ENCODE measurements around the gene ARHGAP23.

ARHGAP23 gene

DNA sequence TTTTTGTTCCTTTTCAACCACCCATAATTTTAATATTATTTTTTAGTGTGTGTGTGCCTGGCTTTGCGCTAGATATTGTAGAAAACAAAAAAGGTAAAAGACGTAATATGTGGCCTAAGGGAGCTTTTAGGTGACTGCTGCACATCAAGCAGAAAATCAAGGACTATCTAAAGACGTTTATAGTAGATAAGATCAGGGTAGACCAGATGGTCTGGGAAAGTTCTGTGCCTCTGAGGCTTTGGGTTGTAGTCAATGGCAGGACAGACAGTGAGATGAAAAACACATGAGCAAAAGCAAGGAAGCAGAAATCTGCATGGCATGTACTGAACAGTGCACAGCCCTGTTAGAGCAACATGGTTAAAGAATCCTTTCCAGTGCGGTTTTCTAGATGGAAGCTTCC is 26.8 kb upstream of the ARHGAP23 start:
- Histone ChIP-seq H3K4me2 (ENCODE audit: low read length) (no peak overlapping the region), H2BK15ac (replicated peaks; ENCODE audit: low read depth) (no peak overlapping the region), H3K79me1 (ENCODE audit: low read length) (no peaks in the 10 kb centered on the region), H2AK5ac (ENCODE audit: low read length) (no peak overlapping the region), H3K36me3 (ENCODE audit: control insufficient read depth, insufficient read depth, low read length) (no peaks in the 10 kb centered on the region), H3K79me2 (ENCODE audit: control insufficient read depth, insufficient read depth, low read length) (no peaks in the 10 kb centered on the region), H3K4me1 (ENCODE audit: control insufficient read depth, low read depth, low read length) (no peaks in the 10 kb centered on the region), H3K27me3 (ENCODE audit: insufficient read depth, low read length, poor library complexity) (no peaks in the 10 kb centered on the region), H2BK120ac (ENCODE audit: low read depth, low read length) (no peak overlapping the region), H3K4me3 (ENCODE audit: low read length) (no peak overlapping the region), H3K4ac (ENCODE audit: low read depth, low read length) (no peak overlapping the region), H3K23ac (ENCODE audit: low read length) (no peak overlapping the region), H4K8ac (ENCODE audit: low read depth, low read length) (no peak overlapping the region), H3K27ac (ENCODE audit: low read depth, low read length) (no peak overlapping the region), H3K56ac (ENCODE audit: low read length) (no peak overlapping the region), H2BK5ac (ENCODE audit: low read length) (no peak overlapping the region), H3K9ac (ENCODE audit: low read length) (no peak overlapping the region), H3K18ac (ENCODE audit: low read length) (no peak overlapping the region), H4K5ac (ENCODE audit: low read length) (no peak overlapping the region)
- DNase-seq, result no peak
- WGBS (ENCODE audit: extremely low coverage, insufficient coverage, low lambda C conversion rate), result no CpG with 5 or more reads among the region's 4 CpGs

DNA sequence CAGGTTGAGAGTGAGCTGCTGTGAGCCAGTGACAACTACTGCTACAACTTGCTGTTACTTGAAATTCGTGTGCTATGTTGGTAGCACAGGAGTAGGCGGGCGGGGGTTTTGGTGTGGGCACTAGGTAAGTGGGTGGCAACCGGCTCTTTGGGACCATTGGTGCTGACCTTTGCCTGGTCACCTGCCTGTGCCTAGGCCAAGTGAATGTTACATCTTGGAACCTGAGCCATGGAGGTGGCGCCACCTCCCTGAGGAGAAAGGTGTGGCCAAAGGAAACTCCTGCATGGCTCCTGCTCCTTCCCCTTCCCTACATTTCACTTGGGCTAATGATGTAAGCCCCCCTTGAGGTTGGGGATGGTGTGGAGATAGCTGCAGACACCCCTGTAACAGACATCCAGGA is 25.4 kb upstream of the ARHGAP23 start:
- Histone ChIP-seq H3K56ac (ENCODE audit: low read length) (no peak overlapping the region), H3K27ac (ENCODE audit: low read depth, low read length) (no peak overlapping the region), H3K36me3 (ENCODE audit: control insufficient read depth, insufficient read depth, low read length) (no peaks in the 10 kb centered on the region), H3K9ac (ENCODE audit: low read length) (no peak overlapping the region), H3K4me2 (ENCODE audit: low read length) (no peak overlapping the region), H3K18ac (ENCODE audit: low read length) (no peak overlapping the region), H4K8ac (ENCODE audit: low read depth, low read length) (no peak overlapping the region), H2BK120ac (ENCODE audit: low read depth, low read length) (no peak overlapping the region), H2BK15ac (replicated peaks; ENCODE audit: low read depth) (no peak overlapping the region), H3K23ac (ENCODE audit: low read length) (no peak overlapping the region), H2BK5ac (ENCODE audit: low read length) (no peak overlapping the region), H3K4me3 (ENCODE audit: low read length) (no peak overlapping the region), H3K4ac (ENCODE audit: low read depth, low read length) (no peak overlapping the region), H3K27me3 (ENCODE audit: insufficient read depth, low read length, poor library complexity) (no peaks in the 10 kb centered on the region), H4K5ac (ENCODE audit: low read length) (no peak overlapping the region), H3K79me1 (ENCODE audit: low read length) (no peaks in the 10 kb centered on the region), H3K4me1 (ENCODE audit: control insufficient read depth, low read depth, low read length) (no peaks in the 10 kb centered on the region), H3K79me2 (ENCODE audit: control insufficient read depth, insufficient read depth, low read length) (no peaks in the 10 kb centered on the region), H2AK5ac (ENCODE audit: low read length) (no peak overlapping the region)
- no peak for DNase-seq
- WGBS (ENCODE audit: extremely low coverage, insufficient coverage, low lambda C conversion rate), result no CpG with 5 or more reads among the region's 5 CpGs

DNA sequence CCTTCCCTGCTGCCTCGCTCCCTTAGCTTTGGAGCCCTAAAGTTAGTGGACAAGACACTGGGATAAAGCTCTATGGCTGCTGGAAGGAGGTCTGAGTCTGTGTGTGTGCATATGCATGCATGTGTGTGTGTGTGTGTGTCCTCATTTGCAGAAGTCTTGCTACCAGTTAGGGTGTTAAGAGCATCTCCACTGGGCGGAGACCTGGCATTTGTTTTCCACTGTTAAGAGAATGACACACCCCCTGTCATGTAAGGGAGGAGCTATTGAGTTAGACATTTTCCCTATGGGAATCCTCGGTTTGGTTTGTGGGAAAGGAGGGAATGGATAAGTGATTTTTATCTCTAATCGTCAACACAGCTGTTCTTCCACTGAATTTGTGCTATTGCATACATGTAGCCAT is 24.8 kb upstream of the ARHGAP23 start:
- H3K79me1 ChIP-seq (ENCODE audit: low read length), result no peaks in the 10 kb centered on the region
- H2BK120ac ChIP-seq (ENCODE audit: low read depth, low read length), result no peak overlapping the region
- WGBS (ENCODE audit: extremely low coverage, insufficient coverage, low lambda C conversion rate), result no CpG with 5 or more reads among the region's 4 CpGs
- no peak overlapping the region for H3K9ac ChIP-seq (ENCODE audit: low read length)
- H3K36me3 ChIP-seq (ENCODE audit: control insufficient read depth, insufficient read depth, low read length), result no peaks in the 10 kb centered on the region
- no peak overlapping the region for H3K4me3 ChIP-seq (ENCODE audit: low read length)
- H2AK5ac ChIP-seq (ENCODE audit: low read length), result no peak overlapping the region
- H3K18ac ChIP-seq (ENCODE audit: low read length), result no peak overlapping the region
- H3K4me1 ChIP-seq (ENCODE audit: control insufficient read depth, low read depth, low read length), result no peaks in the 10 kb centered on the region
- no peak overlapping the region for H3K4me2 ChIP-seq (ENCODE audit: low read length)
- DNase-seq, result peak; percentile 67
- no peak overlapping the region for H3K23ac ChIP-seq (ENCODE audit: low read length)
- no peak overlapping the region for H4K5ac ChIP-seq (ENCODE audit: low read length)
- H3K27ac ChIP-seq (ENCODE audit: low read depth, low read length), result no peak overlapping the region
- no peaks in the 10 kb centered on the region for H3K79me2 ChIP-seq (ENCODE audit: control insufficient read depth, insufficient read depth, low read length)
- H4K8ac ChIP-seq (ENCODE audit: low read depth, low read length), result no peak overlapping the region
- no peaks in the 10 kb centered on the region for H3K27me3 ChIP-seq (ENCODE audit: insufficient read depth, low read length, poor library complexity)
- H2BK5ac ChIP-seq (ENCODE audit: low read length), result no peak overlapping the region
- no peak overlapping the region for H3K4ac ChIP-seq (ENCODE audit: low read depth, low read length)
- no peak overlapping the region for H2BK15ac ChIP-seq (replicated peaks; ENCODE audit: low read depth)
- H3K56ac ChIP-seq (ENCODE audit: low read length), result no peak overlapping the region

DNA sequence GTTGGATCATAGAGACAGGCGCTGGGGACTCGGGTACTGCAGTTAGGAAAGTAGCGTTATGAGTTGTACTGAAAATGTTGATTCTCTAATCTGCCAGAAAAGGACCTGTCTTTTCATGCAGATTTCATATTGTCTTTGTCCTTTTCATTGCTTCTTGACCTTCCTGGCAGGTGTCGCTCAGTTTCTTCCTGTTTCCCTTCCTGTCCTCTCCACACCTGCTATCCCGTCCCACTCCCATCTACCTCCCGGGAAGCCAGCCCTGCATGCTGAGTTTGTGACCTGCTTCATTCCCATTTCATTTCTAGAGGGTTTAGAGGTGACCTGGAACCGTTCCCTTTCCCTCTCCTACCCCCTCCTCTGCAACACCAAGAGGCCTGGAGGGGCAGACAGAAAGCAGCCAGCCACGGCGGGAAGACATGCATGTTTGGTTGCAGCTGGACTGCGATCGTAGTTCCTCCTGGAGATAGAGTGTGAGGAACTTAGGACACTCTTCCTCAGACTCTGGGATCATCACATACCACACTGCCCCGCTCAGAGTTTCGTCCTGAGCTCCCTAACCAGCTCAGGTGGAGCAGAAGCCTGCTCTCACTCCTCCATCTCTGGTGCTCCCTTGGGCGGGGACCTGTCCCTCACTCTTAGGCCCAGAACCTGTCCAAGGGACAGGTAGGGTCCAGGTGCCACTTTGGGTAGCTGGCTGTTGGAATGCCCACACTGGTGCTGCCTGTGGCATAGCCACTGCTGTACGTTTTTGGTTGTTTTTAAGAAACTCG is 23.9 kb upstream of the ARHGAP23 start:
- no CpG with 5 or more reads among the region's 16 CpGs for WGBS (ENCODE audit: extremely low coverage, insufficient coverage, low lambda C conversion rate)
- Histone ChIP-seq H4K5ac (ENCODE audit: low read length) (no peak overlapping the region), H3K79me1 (ENCODE audit: low read length) (no peaks in the 10 kb centered on the region), H4K8ac (ENCODE audit: low read depth, low read length) (no peak overlapping the region), H3K9ac (ENCODE audit: low read length) (no peak overlapping the region), H2BK5ac (ENCODE audit: low read length) (no peak overlapping the region), H3K4me1 (ENCODE audit: control insufficient read depth, low read depth, low read length) (no peaks in the 10 kb centered on the region), H3K27me3 (ENCODE audit: insufficient read depth, low read length, poor library complexity) (no peaks in the 10 kb centered on the region), H2AK5ac (ENCODE audit: low read length) (no peak overlapping the region), H3K79me2 (ENCODE audit: control insufficient read depth, insufficient read depth, low read length) (no peaks in the 10 kb centered on the region), H2BK120ac (ENCODE audit: low read depth, low read length) (no peak overlapping the region), H3K4me3 (ENCODE audit: low read length) (no peak overlapping the region), H3K36me3 (ENCODE audit: control insufficient read depth, insufficient read depth, low read length) (no peaks in the 10 kb centered on the region), H2BK15ac (replicated peaks; ENCODE audit: low read depth) (no peak overlapping the region), H3K27ac (ENCODE audit: low read depth, low read length) (no peak overlapping the region), H3K18ac (ENCODE audit: low read length) (no peak overlapping the region), H3K56ac (ENCODE audit: low read length) (no peak overlapping the region), H3K4me2 (ENCODE audit: low read length) (no peak overlapping the region), H3K23ac (ENCODE audit: low read length) (no peak overlapping the region), H3K4ac (ENCODE audit: low read depth, low read length) (no peak overlapping the region)
- no peak for DNase-seq

DNA sequence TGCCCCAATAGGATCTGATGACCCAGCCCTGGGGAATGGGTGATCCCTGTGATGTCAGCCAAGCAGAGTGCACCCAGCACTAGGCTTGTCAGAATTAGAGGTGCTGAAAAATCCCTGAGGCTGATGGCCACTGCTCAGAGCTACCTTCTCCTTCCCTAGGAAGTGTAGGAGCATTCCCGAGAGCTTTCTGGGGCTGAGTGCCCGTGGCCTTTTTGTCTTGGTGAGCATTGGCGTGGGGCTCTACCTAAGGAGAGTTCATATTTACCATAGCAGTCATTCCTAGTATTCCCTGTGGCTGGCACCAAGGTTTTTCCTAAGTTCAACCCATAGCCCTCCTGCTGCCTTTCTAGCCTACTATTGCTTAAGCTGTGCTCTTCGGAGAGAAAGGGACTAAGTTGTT is 22.6 kb upstream of the ARHGAP23 start:
- Histone ChIP-seq H3K79me2 (ENCODE audit: control insufficient read depth, insufficient read depth, low read length) (no peaks in the 10 kb centered on the region), H2AK5ac (ENCODE audit: low read length) (no peak overlapping the region), H2BK5ac (ENCODE audit: low read length) (no peak overlapping the region), H4K8ac (ENCODE audit: low read depth, low read length) (no peak overlapping the region), H3K23ac (ENCODE audit: low read length) (no peak overlapping the region), H3K27me3 (ENCODE audit: insufficient read depth, low read length, poor library complexity) (no peaks in the 10 kb centered on the region), H3K4me3 (ENCODE audit: low read length) (no peak overlapping the region), H3K18ac (ENCODE audit: low read length) (no peak overlapping the region), H3K9ac (ENCODE audit: low read length) (no peak overlapping the region), H3K4ac (ENCODE audit: low read depth, low read length) (no peak overlapping the region), H3K27ac (ENCODE audit: low read depth, low read length) (no peak overlapping the region), H2BK120ac (ENCODE audit: low read depth, low read length) (no peak overlapping the region), H2BK15ac (replicated peaks; ENCODE audit: low read depth) (no peak overlapping the region), H3K79me1 (ENCODE audit: low read length) (no peaks in the 10 kb centered on the region), H3K4me1 (ENCODE audit: control insufficient read depth, low read depth, low read length) (no peaks in the 10 kb centered on the region), H3K4me2 (ENCODE audit: low read length) (no peak overlapping the region), H3K36me3 (ENCODE audit: control insufficient read depth, insufficient read depth, low read length) (no peaks in the 10 kb centered on the region), H3K56ac (ENCODE audit: low read length) (no peak overlapping the region), H4K5ac (ENCODE audit: low read length) (no peak overlapping the region)
- DNase-seq, result no peak
- WGBS (ENCODE audit: extremely low coverage, insufficient coverage, low lambda C conversion rate), result no CpG with 5 or more reads among the region's 4 CpGs

DNA sequence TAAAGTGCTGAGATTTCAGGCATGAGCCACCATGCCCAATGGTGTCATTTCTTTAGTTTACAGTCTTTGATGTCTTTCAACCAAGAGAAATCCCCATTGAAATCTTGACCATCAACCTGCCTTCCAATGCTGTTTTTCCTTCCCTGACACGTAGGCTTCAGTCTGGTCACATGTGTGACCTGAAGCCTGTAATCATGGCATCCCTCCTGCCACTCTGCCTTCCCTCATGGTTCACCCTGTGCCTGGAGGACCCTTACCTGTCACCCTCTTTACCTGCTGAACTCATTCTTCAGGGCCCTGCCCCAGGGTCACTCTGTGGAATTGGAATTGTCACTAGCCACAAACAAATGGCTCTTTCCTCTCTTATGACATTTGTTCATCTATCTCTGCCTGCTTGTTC is 18.1 kb upstream of the ARHGAP23 start:
- whole genome bisulfite sequencing (ENCODE audit: extremely low coverage, insufficient coverage, low lambda C conversion rate), result no CpG with 5 or more reads among the region's 1 CpG
- Histone ChIP-seq H3K4me3 (ENCODE audit: low read length) (no peak overlapping the region), H2BK120ac (ENCODE audit: low read depth, low read length) (no peak overlapping the region), H3K79me2 (ENCODE audit: control insufficient read depth, insufficient read depth, low read length) (no peaks in the 10 kb centered on the region), H3K4me1 (ENCODE audit: control insufficient read depth, low read depth, low read length) (no peaks in the 10 kb centered on the region), H4K8ac (ENCODE audit: low read depth, low read length) (no peak overlapping the region), H3K4ac (ENCODE audit: low read depth, low read length) (no peak overlapping the region), H3K18ac (ENCODE audit: low read length) (no peak overlapping the region), H3K27ac (ENCODE audit: low read depth, low read length) (no peak overlapping the region), H2BK5ac (ENCODE audit: low read length) (no peak overlapping the region), H3K27me3 (ENCODE audit: insufficient read depth, low read length, poor library complexity) (no peaks in the 10 kb centered on the region), H3K9ac (ENCODE audit: low read length) (no peak overlapping the region), H3K79me1 (ENCODE audit: low read length) (no peaks in the 10 kb centered on the region), H2BK15ac (replicated peaks; ENCODE audit: low read depth) (no peak overlapping the region), H3K56ac (ENCODE audit: low read length) (no peak overlapping the region), H4K5ac (ENCODE audit: low read length) (no peak overlapping the region), H3K36me3 (ENCODE audit: control insufficient read depth, insufficient read depth, low read length) (no peaks in the 10 kb centered on the region), H2AK5ac (ENCODE audit: low read length) (no peak overlapping the region), H3K4me2 (ENCODE audit: low read length) (no peak overlapping the region), H3K23ac (ENCODE audit: low read length) (no peak overlapping the region)
- DNase-seq, result no peak
